ENCODE results near the gene CLNS1A. TPM values are rescaled to one million over a fixed set of nuclear protein-coding genes. Genes with fewer than 3 reads are reported as not detected.
"Not testable (repeated sequence)": the region's sequence is repeated elsewhere in the genome, so short reads cannot be mapped to it uniquely, and the experiment has no call there.

The CLNS1A gene
- total and polyA plus RNA-seq, 5 experiments from 2014 or later = 127 to 151 (median 140) TPM

DNA sequence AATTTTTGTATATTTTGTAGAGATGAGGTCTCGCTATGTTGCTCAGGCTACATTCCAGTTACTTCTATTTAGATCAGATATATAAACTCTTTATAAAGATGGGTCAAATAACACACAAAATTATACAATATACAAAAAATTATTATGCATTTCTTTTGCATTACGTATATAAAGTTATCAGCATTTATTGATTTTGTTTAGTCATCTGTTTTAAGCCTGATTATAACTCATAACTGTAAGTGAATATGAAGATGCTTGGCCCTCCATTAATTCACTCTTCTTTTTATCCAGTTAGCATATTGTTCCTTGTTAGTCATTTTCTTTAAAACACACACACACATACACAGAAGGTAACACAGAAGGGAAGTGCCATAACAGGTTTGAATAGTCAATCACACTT lies 33.3 kb downstream of the CLNS1A start:
- no peaks in the 10 kb centered on the region for H3K9me3 Mint-ChIP-seq
- H3K4me1 Mint-ChIP-seq = peaks cover 0 to 2% (median 0%) of the 10 kb centered on the region in 4 donors
- POLR2A ChIA-PET = no interaction called here
- peaks cover 0 to 28% (median 4%) of the 10 kb centered on the region in 3 donors for H3K36me3 Mint-ChIP-seq
- no peak for ATAC-seq
- H3K27me3 Mint-ChIP-seq = no peaks in the 10 kb centered on the region
- H3K4me3 Mint-ChIP-seq = no peak overlapping the region
- H3K27ac Mint-ChIP-seq = peak overlapping the region in 2 of 10 donors; percentile 37 to 71
- DNase-seq = no peak

GRCh38 chr11:77602381-77603088 lies 35.1 kb downstream of the CLNS1A start:
- H3K27me3 Mint-ChIP-seq = no peaks in the 10 kb centered on the region
- peaks cover 0 to 4% (median 0%) of the 10 kb centered on the region in 4 donors for H3K4me1 Mint-ChIP-seq
- H3K9me3 Mint-ChIP-seq = no peaks in the 10 kb centered on the region
- peaks cover 0 to 17% (median 0%) of the 10 kb centered on the region in 3 donors for H3K36me3 Mint-ChIP-seq
- ATAC-seq = no peak
- H3K27ac Mint-ChIP-seq = no peak overlapping the region
- H3K4me3 Mint-ChIP-seq = no peak overlapping the region
- no peak for DNase-seq
- POLR2A ChIA-PET = interaction anchor here (1.1 kb wide), 1 partner anchor 10 kb away, joined by 5 read pairs; no protein-coding TSS in a partner anchor

DNA sequence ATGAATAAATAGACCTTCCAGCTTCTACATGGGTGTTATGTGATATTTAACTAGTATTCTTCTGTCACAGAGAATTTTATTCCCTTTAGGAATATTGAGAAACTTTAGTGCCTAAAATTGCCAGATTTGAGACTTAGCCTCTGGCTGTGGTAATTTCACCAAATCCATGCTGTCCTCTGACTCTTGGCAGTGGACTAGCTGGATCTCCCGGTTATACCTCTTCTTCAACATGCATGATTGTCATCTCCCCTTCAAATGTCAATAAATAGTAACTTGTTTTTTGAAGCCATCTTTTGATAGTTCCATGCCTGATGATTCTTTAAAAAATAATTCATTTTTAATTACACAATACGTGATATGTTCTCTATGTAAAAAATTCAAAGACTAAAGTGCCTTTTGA lies 39.4 kb downstream of the CLNS1A start:
- H3K27ac Mint-ChIP-seq = peak overlapping the region in 2 of 10 donors; percentile 54 to 88
- peaks cover 0 to 3% (median 0%) of the 10 kb centered on the region in 3 donors for H3K36me3 Mint-ChIP-seq
- DNase-seq (no peak), ATAC-seq (no peak)
- H3K27me3 Mint-ChIP-seq = no peaks in the 10 kb centered on the region
- no peaks in the 10 kb centered on the region for H3K9me3 Mint-ChIP-seq
- peaks cover 0 to 4% (median 0%) of the 10 kb centered on the region in 4 donors for H3K4me1 Mint-ChIP-seq
- POLR2A ChIA-PET = no interaction called here
- H3K4me3 Mint-ChIP-seq = no peak overlapping the region

DNA sequence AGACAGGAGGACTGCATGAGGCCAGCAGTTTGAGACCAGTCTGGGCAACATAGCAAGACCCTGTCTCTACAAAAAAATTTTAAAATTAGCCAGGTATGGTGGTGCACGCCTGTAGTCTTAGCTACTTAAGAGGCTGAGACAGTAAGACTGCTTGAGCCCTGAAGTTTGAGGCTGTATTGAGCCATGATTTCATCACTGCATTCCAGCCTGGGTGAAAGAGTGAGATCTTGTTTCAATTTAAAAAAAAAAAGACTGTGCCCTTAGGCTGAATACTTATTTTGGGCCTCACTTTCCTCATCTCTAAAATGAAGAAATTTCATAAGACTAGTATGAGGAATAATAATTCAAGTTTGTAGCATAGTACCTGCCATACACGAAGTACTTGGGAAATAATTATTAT lies 41.0 kb downstream of the CLNS1A start:
- no peak overlapping the region for H3K4me3 Mint-ChIP-seq
- no peaks in the 10 kb centered on the region for H3K36me3 Mint-ChIP-seq
- DNase-seq (no peak), ATAC-seq (no peak)
- POLR2A ChIA-PET = no interaction called here
- H3K27ac Mint-ChIP-seq = no peak overlapping the region
- no peaks in the 10 kb centered on the region for H3K27me3 Mint-ChIP-seq
- no peaks in the 10 kb centered on the region for H3K9me3 Mint-ChIP-seq
- peaks cover 0 to 2% (median 0%) of the 10 kb centered on the region in 4 donors for H3K4me1 Mint-ChIP-seq

GRCh38 chr11:77593883-77594282 lies 43.7 kb downstream of the CLNS1A start:
- Mint-ChIP-seq H3K4me1 (peaks cover 11 to 13% (median 12%) of the 10 kb centered on the region in 4 donors), H3K4me3 (no peak overlapping the region), H3K27me3 (no peaks in the 10 kb centered on the region), H3K9me3 (no peaks in the 10 kb centered on the region), H3K36me3 (no peaks in the 10 kb centered on the region), H3K27ac (no peak overlapping the region)
- POLR2A ChIA-PET = interaction anchor here (0.6 kb wide), 3 partner anchors 10 to 855 kb away, joined by 3 to 4 read pairs (median 4); no protein-coding TSS in a partner anchor
- ATAC-seq (no peak), DNase-seq (no peak)

- Mint-ChIP-seq H3K27ac (no peak overlapping the region), H3K36me3 (no peaks in the 10 kb centered on the region), H3K4me3 (no peak overlapping the region), H3K9me3 (no peaks in the 10 kb centered on the region), H3K4me1 (peaks cover 14 to 21% (median 16%) of the 10 kb centered on the region in 4 donors), H3K27me3 (no peaks in the 10 kb centered on the region)
- DNase-seq = no peak
- POLR2A ChIA-PET = interaction anchor here (1.2 kb wide), 1 partner anchor 10 kb away, joined by 5 read pairs; no protein-coding TSS in a partner anchor
- ATAC-seq = no peak
Observed at GRCh38 chr11:77592727-77593126, 44.9 kb downstream of the CLNS1A start.

DNA sequence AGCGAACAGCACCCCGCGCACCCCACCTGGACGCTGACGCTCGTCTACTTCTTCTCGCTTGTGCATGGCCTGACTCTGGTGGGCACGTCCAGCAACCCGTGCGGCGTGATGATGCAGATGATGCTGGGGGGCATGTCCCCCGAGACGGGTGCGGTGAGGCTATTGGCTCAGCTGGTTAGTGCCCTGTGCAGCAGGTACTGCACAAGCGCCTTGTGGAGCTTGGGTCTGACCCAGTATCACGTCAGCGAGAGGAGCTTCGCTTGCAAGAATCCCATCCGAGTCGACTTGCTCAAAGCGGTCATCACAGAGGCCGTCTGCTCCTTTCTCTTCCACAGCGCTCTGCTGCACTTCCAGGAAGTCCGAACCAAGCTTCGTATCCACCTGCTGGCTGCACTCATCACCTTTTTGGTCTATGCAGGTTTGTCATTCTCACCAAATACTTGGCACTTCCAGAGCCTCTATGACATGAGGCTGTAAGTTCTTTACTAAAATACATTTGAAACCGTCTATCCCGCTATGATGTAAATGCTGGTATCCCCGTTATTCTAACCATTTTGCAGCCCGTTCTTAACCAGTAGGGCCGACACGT lies 47.3 kb downstream of the CLNS1A start:
- POLR2A ChIA-PET = interaction anchor here (1.2 kb wide), 1 partner anchor 404 kb away, joined by 3 read pairs; the partner anchor contains the start of gene INTS4
- H3K27ac Mint-ChIP-seq = peak overlapping the region in 7 of 10 donors; percentile 29 to 95 (median 72)
- peaks cover 14 to 21% (median 16%) of the 10 kb centered on the region in 4 donors for H3K4me1 Mint-ChIP-seq
- peak overlapping the region; percentile 83 to 96 (median 94) for H3K4me3 Mint-ChIP-seq
- ATAC-seq (peak; percentile 6 to 43), DNase-seq (peak in 5 of 10 donors; percentile 2 to 65 (median 21))
- no peaks in the 10 kb centered on the region for H3K9me3 Mint-ChIP-seq
- no peaks in the 10 kb centered on the region for H3K36me3 Mint-ChIP-seq
- peaks cover 2 to 11% (median 5%) of the 10 kb centered on the region in 5 donors for H3K27me3 Mint-ChIP-seq

GRCh38 chr11:77589521-77590193 lies 47.9 kb downstream of the CLNS1A start, which contains the start of gene AQP11:
Gene AQP11, plus strand, starts transcription at chr11:77589953. Its CDS starts 40 bp downstream, at chr11:77589993.
- ATAC-seq (peak; percentile 67 to 77), DNase-seq (peak in 9 of 10 donors; percentile 4 to 70 (median 42))
- Mint-ChIP-seq H3K4me1 (peaks cover 14 to 21% (median 16%) of the 10 kb centered on the region in 4 donors), H3K27me3 (peaks cover 4 to 16% (median 5%) of the 10 kb centered on the region in 5 donors), H3K9me3 (peaks cover 0 to 4% (median 0%) of the 10 kb centered on the region in 9 donors), H3K4me3 (peak within 1 kb of the TSS; percentile 83 to 96 (median 94)), H3K36me3 (no peaks in the 10 kb centered on the region), H3K27ac (peak within 1 kb of the TSS in 8 of 10 donors; percentile 65 to 95 (median 78))
- POLR2A ChIA-PET = interaction anchor here (0.6 to 1.2 kb wide), 2 partner anchors 12 to 405 kb away, joined by 3 to 4 read pairs; partner anchors contain the start of gene INTS4

DNA sequence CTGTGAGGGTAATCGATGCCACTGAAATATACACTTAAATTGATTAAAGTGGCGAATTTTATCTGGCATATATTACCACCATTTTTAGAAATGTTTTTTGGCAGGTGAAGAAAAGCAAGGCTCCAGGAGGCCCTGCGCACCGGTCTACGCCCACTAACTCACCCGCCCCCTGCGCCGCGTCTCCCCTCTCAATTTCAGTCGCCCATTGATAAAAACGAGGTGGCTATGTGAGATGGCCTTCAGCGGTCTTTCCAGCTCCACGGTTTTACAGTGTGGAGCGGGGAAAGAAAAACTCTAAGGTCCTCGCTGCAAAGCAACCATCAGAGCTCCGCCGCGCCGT lies 48.4 kb downstream of the CLNS1A start:
- Mint-ChIP-seq H3K36me3 (no peaks in the 10 kb centered on the region), H3K9me3 (peaks cover 0 to 4% (median 0%) of the 10 kb centered on the region in 9 donors), H3K27me3 (peaks cover 4 to 16% (median 5%) of the 10 kb centered on the region in 5 donors), H3K4me3 (peak overlapping the region; percentile 80 to 92 (median 88)), H3K27ac (peak overlapping the region in 4 of 10 donors; percentile 66 to 84 (median 78)), H3K4me1 (peaks cover 14 to 21% (median 16%) of the 10 kb centered on the region in 4 donors)
- ATAC-seq = peak; percentile 57 to 67
- POLR2A ChIA-PET = interaction anchor here (0.6 kb wide), 1 partner anchor 12 kb away, joined by 4 read pairs; no protein-coding TSS in a partner anchor
- DNase-seq = peak in 4 of 10 donors; percentile 12 to 51 (median 44)

GRCh38 chr11:77580712-77581337 lies 56.8 kb downstream of the CLNS1A start:
- no peak overlapping the region for H3K27ac Mint-ChIP-seq
- H3K9me3 Mint-ChIP-seq = peaks cover 0 to 23% (median 7%) of the 10 kb centered on the region in 9 donors
- H3K36me3 Mint-ChIP-seq = peaks cover 0 to 10% (median 6%) of the 10 kb centered on the region in 3 donors
- H3K27me3 Mint-ChIP-seq = peaks cover 3 to 11% (median 4%) of the 10 kb centered on the region in 5 donors
- DNase-seq (no peak), ATAC-seq (no peak)
- POLR2A ChIA-PET = no interaction called here
- no peak overlapping the region for H3K4me3 Mint-ChIP-seq
- no peaks in the 10 kb centered on the region for H3K4me1 Mint-ChIP-seq

GRCh38 chr11:77575428-77575827 lies 62.2 kb downstream of the CLNS1A start:
- not testable (repeated sequence) for DNase-seq, H3K4me1 Mint-ChIP-seq, ATAC-seq, H3K36me3 Mint-ChIP-seq, H3K27me3 Mint-ChIP-seq, H3K9me3 Mint-ChIP-seq, H3K27ac Mint-ChIP-seq, H3K4me3 Mint-ChIP-seq
- POLR2A ChIA-PET = interaction anchor here (0.6 kb wide), 1 partner anchor 75 kb away, joined by 4 read pairs; no protein-coding TSS in a partner anchor

DNA sequence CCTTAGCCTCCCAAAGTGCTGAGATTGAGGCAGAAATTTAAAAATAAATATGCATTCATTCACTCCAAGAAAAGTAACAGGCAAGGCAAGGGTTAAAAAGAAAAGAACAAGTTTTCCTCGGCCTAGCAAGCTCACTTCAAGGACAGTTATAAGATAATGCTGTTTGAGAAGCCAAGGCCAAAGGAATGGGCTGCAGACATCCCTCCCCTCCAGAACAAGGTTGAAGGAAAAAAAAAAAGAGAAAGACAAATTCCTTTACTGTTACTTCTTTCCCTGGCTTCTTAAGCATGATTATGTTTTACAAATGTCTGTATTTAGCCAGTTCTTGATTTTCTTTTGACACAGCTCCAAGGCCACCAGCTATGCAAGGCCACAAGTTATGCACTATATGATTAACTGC lies 66.7 kb downstream of the CLNS1A start:
- peaks cover 7 to 26% (median 14%) of the 10 kb centered on the region in 5 donors for H3K27me3 Mint-ChIP-seq
- H3K4me1 Mint-ChIP-seq, H3K9me3 Mint-ChIP-seq, H3K36me3 Mint-ChIP-seq, ATAC-seq, DNase-seq, POLR2A ChIA-PET, H3K27ac Mint-ChIP-seq, H3K4me3 Mint-ChIP-seq: not testable (repeated sequence)

All from naive thymus-derived CD8-positive, alpha-beta T cell (primary cell).